ENCODE results near the gene SPDEF. TPM values are rescaled to one million over a fixed set of nuclear protein-coding genes. Genes with fewer than 3 reads are reported as not detected.

Gene SPDEF
- total and polyA plus RNA-seq, 4 donors = 2.6 to 11.8 (median 7.1) TPM

GRCh38 chr6:34526992-34527728, 29.0 kb downstream of the SPDEF start:
- WGBS, 2 donors = 5 to 6% methylated on average over 51 to 53 of the region's 53 CpGs
- H3K4me3 ChIP-seq = no peak overlapping the region
- no peaks in the 10 kb centered on the region for H3K36me3 ChIP-seq (ENCODE audit: control insufficient read depth in 4 of 4, insufficient read depth in 4 of 4, low read length in 4 of 4)
- peak overlapping the region in 1 of 2 donors; percentile 39 for H3K9ac ChIP-seq (ENCODE audit: insufficient read depth in 1 of 2, low read length in 2 of 2)
- H3K27me3 ChIP-seq (ENCODE audit: control insufficient read depth in 3 of 3, insufficient read depth in 3 of 3, low read length in 2 of 3) = no peaks in the 10 kb centered on the region
- DNase-seq = peak; percentile 93 to 96 (median 96)
- H3K27ac ChIP-seq (ENCODE audit: low read depth in 1 of 2, low read length in 1 of 2) = no peak overlapping the region
- no peaks in the 10 kb centered on the region for H3K9me3 ChIP-seq (ENCODE audit: control insufficient read depth in 4 of 4, insufficient read depth in 3 of 4, low read length in 3 of 4)
- TF ChIP-seq, protein P1, sequence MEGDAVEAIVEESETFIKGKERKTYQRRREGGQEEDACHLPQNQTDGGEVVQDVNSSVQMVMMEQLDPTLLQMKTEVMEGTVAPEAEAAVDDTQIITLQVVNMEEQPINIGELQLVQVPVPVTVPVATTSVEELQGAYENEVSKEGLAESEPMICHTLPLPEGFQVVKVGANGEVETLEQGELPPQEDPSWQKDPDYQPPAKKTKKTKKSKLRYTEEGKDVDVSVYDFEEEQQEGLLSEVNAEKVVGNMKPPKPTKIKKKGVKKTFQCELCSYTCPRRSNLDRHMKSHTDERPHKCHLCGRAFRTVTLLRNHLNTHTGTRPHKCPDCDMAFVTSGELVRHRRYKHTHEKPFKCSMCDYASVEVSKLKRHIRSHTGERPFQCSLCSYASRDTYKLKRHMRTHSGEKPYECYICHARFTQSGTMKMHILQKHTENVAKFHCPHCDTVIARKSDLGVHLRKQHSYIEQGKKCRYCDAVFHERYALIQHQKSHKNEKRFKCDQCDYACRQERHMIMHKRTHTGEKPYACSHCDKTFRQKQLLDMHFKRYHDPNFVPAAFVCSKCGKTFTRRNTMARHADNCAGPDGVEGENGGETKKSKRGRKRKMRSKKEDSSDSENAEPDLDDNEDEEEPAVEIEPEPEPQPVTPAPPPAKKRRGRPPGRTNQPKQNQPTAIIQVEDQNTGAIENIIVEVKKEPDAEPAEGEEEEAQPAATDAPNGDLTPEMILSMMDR (IDR thresholded peaks at IDR 0.05; ENCODE audit: control extremely low read depth, extremely low read depth) = peak; percentile 72
- H3K4me1 ChIP-seq (ENCODE audit: control insufficient read depth in 5 of 5, insufficient read depth in 5 of 5, low read length in 5 of 5) = peaks cover 0 to 14% (median 2%) of the 10 kb centered on the region in 5 donors
- ATAC-seq (ENCODE audit: insufficient read depth, low FRiP score) = peak; percentile 97

GRCh38 chr6:34526241-34526972, 29.7 kb downstream of the SPDEF start:
- Histone ChIP-seq H3K27me3 (ENCODE audit: control insufficient read depth in 3 of 3, insufficient read depth in 3 of 3, low read length in 2 of 3) (no peaks in the 10 kb centered on the region), H3K4me1 (ENCODE audit: control insufficient read depth in 5 of 5, insufficient read depth in 5 of 5, low read length in 5 of 5) (peaks cover 0 to 14% (median 2%) of the 10 kb centered on the region in 5 donors), H3K36me3 (ENCODE audit: control insufficient read depth in 4 of 4, insufficient read depth in 4 of 4, low read length in 4 of 4) (no peaks in the 10 kb centered on the region), H3K9me3 (ENCODE audit: control insufficient read depth in 4 of 4, insufficient read depth in 3 of 4, low read length in 3 of 4) (no peaks in the 10 kb centered on the region), H3K27ac (ENCODE audit: low read depth in 1 of 2, low read length in 1 of 2) (no peak overlapping the region), H3K9ac (ENCODE audit: insufficient read depth in 1 of 2, low read length in 2 of 2) (peak overlapping the region in 1 of 2 donors; percentile 39), H3K4me3 (no peak overlapping the region)
- no peak for ATAC-seq (ENCODE audit: insufficient read depth, low FRiP score)
- TF ChIP-seq, protein P1 (IDR thresholded peaks at IDR 0.05; ENCODE audit: control extremely low read depth, extremely low read depth) = no peak
- peak; percentile 43 to 63 (median 61) for DNase-seq
- WGBS, 2 donors = 77 to 80% methylated on average over 23 of the region's 23 CpGs

DNA sequence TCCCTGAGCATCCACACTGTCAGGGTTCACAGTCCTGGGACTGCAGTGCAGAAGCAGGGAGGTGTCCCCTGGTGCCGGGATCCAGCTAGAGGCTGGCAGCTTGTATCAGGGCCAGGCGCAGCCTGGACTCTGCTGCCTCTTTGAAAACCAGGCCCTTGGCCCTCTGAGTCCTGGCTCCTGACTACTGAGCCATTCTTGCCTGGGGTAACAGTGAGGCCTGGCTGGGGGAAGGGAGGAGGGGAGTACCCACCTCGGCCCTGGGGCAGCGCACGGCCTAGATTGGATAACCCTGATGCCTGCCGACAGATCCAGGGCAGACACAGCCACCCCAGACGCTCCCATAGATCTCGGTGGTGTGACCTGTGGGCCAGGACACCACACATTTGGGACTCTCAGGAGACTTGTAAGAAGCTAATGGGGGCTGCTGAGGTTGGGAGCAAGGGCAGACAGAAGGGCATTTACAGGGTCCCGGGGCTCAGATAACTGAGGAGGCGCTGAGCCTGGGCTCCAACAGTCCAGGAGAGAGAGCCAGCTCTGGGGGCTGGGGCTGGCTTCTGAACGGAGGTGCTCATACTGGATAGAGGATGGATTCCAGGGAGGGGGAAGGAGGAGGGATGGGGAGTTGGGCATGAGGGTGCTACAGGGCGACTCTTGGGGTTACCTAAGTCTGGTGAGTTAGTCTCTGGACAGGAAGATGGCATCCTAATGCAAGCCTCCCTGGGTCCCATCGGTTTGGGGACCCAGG, 30.5 kb downstream of the SPDEF start:
- TF ChIP-seq, protein P1 (IDR thresholded peaks at IDR 0.05; ENCODE audit: control extremely low read depth, extremely low read depth) = no peak
- no peaks in the 10 kb centered on the region for H3K27me3 ChIP-seq (ENCODE audit: control insufficient read depth in 3 of 3, insufficient read depth in 3 of 3, low read length in 2 of 3)
- no peak overlapping the region for H3K27ac ChIP-seq (ENCODE audit: low read depth in 1 of 2, low read length in 1 of 2)
- H3K4me1 ChIP-seq (ENCODE audit: control insufficient read depth in 5 of 5, insufficient read depth in 5 of 5, low read length in 5 of 5) = peaks cover 0 to 14% (median 2%) of the 10 kb centered on the region in 5 donors
- no peak for DNase-seq
- WGBS, 2 donors = 96 to 97% methylated on average over 13 of the region's 13 CpGs
- no peaks in the 10 kb centered on the region for H3K9me3 ChIP-seq (ENCODE audit: control insufficient read depth in 4 of 4, insufficient read depth in 3 of 4, low read length in 3 of 4)
- H3K9ac ChIP-seq (ENCODE audit: insufficient read depth in 1 of 2, low read length in 2 of 2) = no peak overlapping the region
- no peak overlapping the region for H3K4me3 ChIP-seq
- H3K36me3 ChIP-seq (ENCODE audit: control insufficient read depth in 4 of 4, insufficient read depth in 4 of 4, low read length in 4 of 4) = no peaks in the 10 kb centered on the region
- ATAC-seq (ENCODE audit: insufficient read depth, low FRiP score) = no peak
